GM23338 (cell line): ENCODE data around the gene CST1.
A peak's percentile ranks its signal among the peaks of the same experiment; 100 is the strongest.

Experiments used
- CREB1 ChIP-seq: fragments of 250-450 bp; sonication (Bioruptor Pico); IDR thresholded peaks from 2 replicates; pipeline ENCODE4 v1.5.0; 2020; ENCODE audit warnings: low read depth, mild to moderate bottlenecking, moderate library complexity
- CTCF ChIP-seq, 2 experiments: fragments of 200-600 bp in 1 of 2; sonication (generic) in 1 of 2; conservative IDR thresholded peaks; 2 replicates each; pipeline versions ENCODE4 v1.5.1 to v1.6.1; 2016 to 2017; ENCODE audit warnings: antibody characterized with exemption in 2 of 2, low read depth in 2 of 2, mild to moderate bottlenecking in 2 of 2, moderate library complexity in 1 of 2
- EZH2 ChIP-seq: fragments of 200-600 bp; sonication (generic); IDR thresholded peaks from one replicate; pipeline ENCODE4 v1.8.0; 2017; ENCODE audit warnings: antibody characterized with exemption, mild to moderate bottlenecking, low read depth; ENCODE audit not compliant: unreplicated experiment
- EZH2phosphoT487 ChIP-seq: fragments of 200-600 bp; sonication (generic); IDR thresholded peaks from one replicate; pipeline ENCODE4 v1.8.1; 2018; ENCODE audit warnings: antibody characterized with exemption; ENCODE audit not compliant: unreplicated experiment
- JUNB ChIP-seq: IDR thresholded peaks from one replicate; pipeline ENCODE4 v1.6.1; 2016; ENCODE audit warnings: antibody characterized with exemption; ENCODE audit not compliant: unreplicated experiment
- POLR2AphosphoS5 ChIP-seq: IDR thresholded peaks from 2 replicates; pipeline ENCODE4 v1.6.1; 2016; ENCODE audit warnings: antibody characterized with exemption, low read depth
- STAT1 ChIP-seq: IDR thresholded peaks from one replicate; pipeline ENCODE4 v1.6.1; 2016; ENCODE audit warnings: antibody characterized with exemption; ENCODE audit not compliant: unreplicated experiment
- ZNF114 ChIP-seq: fragments of 250-450 bp; sonication (Bioruptor Pico); IDR thresholded peaks from 2 replicates; pipeline ENCODE4 v1.5.0; 2020; ENCODE audit warnings: mild to moderate bottlenecking, moderate library complexity
- TF ChIP-seq, protein P1 (sequence below): IDR thresholded peaks from one replicate; pipeline ENCODE4 v1.6.1; 2018; ENCODE audit warnings: antibody characterized with exemption; ENCODE audit not compliant: unreplicated experiment
- TF ChIP-seq, protein P2 (sequence below): IDR thresholded peaks from 2 replicates; pipeline ENCODE4 v1.6.1; 2016; ENCODE audit warnings: antibody characterized with exemption

- TF ChIP-seq EZH2 (no peak), CTCF (conservative IDR thresholded peaks at IDR 0.05; ENCODE audit: low read depth in 2 of 2) (peak in 1 of 2 experiments; percentile 25; a peak in 2 of 4 replicates), POLR2AphosphoS5 (no peak), STAT1 (no peak), CREB1 (CRISPR knock-in tag) (no peak), ZNF114 (CRISPR knock-in tag) (no peak), EZH2phosphoT487 (no peak), JUNB (no peak)
- TF ChIP-seq, protein P1, sequence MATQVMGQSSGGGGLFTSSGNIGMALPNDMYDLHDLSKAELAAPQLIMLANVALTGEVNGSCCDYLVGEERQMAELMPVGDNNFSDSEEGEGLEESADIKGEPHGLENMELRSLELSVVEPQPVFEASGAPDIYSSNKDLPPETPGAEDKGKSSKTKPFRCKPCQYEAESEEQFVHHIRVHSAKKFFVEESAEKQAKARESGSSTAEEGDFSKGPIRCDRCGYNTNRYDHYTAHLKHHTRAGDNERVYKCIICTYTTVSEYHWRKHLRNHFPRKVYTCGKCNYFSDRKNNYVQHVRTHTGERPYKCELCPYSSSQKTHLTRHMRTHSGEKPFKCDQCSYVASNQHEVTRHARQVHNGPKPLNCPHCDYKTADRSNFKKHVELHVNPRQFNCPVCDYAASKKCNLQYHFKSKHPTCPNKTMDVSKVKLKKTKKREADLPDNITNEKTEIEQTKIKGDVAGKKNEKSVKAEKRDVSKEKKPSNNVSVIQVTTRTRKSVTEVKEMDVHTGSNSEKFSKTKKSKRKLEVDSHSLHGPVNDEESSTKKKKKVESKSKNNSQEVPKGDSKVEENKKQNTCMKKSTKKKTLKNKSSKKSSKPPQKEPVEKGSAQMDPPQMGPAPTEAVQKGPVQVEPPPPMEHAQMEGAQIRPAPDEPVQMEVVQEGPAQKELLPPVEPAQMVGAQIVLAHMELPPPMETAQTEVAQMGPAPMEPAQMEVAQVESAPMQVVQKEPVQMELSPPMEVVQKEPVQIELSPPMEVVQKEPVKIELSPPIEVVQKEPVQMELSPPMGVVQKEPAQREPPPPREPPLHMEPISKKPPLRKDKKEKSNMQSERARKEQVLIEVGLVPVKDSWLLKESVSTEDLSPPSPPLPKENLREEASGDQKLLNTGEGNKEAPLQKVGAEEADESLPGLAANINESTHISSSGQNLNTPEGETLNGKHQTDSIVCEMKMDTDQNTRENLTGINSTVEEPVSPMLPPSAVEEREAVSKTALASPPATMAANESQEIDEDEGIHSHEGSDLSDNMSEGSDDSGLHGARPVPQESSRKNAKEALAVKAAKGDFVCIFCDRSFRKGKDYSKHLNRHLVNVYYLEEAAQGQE, result no peak
- TF ChIP-seq, protein P2, sequence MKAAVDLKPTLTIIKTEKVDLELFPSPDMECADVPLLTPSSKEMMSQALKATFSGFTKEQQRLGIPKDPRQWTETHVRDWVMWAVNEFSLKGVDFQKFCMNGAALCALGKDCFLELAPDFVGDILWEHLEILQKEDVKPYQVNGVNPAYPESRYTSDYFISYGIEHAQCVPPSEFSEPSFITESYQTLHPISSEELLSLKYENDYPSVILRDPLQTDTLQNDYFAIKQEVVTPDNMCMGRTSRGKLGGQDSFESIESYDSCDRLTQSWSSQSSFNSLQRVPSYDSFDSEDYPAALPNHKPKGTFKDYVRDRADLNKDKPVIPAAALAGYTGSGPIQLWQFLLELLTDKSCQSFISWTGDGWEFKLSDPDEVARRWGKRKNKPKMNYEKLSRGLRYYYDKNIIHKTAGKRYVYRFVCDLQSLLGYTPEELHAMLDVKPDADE, result no peak
Observed at GRCh38 chr20:23776067-23776771, 25.5 kb upstream of the CST1 start.
